HG02981 (cell line): ENCODE results near the gene COL23A1.

ENCODE experiments used
- ATAC-seq: cut with Tn5 transposase; IDR thresholded peaks from one replicate; pipeline ENCODE4 v1.9.1; 2021; ENCODE audit warnings: mild to moderate bottlenecking, moderate library complexity; ENCODE audit not compliant: unreplicated experiment

Gene COL23A1

DNA sequence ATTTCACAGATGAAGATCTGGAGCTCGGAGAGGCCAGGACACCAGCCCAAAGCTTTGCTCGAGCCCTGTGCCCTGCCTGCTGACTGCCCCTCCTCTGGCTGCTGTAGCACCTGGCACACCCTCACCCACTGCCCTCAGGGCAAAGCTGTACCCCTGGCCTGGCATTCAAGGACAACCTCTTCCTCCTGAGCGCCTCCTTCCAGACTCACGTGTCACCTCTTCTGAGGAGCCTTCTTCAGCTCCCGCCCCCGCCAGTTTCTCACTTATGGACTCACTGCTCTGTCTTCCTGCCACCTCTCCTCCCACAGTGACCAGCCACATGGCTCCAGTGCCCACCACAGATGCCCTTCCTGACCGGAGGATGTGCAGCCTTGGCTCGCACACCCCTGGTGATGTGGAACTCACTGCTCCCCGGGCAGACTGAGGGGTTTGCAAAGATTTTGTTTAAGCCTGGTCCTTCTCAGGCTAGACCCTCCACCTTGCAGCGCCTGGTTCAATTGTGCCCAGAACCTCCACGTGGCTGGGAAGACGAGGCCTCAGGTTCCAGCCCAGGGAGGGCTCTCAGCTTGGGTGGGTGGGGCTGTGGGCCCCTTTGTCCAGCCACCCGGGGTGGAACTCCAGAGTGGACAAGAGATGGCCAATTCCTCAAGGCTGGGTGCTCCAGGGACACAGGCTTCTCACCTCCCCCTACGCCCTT is 311.0 kb downstream of the COL23A1 start:
- no peak for ATAC-seq

- no peak for ATAC-seq
Observed at GRCh38 chr5:178278358-178279023, 311.7 kb downstream of the COL23A1 start.

DNA sequence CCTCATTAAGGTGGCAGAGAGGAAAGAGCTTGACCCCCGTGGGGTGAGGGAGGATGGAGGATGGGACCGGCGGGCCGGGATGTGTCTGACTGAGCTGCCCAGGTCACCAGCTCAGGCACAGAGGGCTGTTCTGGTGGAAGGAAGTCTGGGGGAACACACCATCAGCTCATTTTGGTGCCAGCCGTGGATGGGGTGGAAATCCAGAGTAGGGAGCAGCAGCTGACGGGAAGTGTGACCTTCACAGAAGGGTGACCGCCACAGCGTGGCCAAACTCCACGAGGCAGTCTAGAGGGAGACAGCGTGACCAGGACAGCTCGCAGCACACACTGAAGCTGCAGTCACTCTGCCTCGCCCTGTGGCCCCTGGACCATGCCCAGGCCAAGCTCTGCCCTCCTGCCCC is 312.3 kb downstream of the COL23A1 start:
- no peak for ATAC-seq

DNA sequence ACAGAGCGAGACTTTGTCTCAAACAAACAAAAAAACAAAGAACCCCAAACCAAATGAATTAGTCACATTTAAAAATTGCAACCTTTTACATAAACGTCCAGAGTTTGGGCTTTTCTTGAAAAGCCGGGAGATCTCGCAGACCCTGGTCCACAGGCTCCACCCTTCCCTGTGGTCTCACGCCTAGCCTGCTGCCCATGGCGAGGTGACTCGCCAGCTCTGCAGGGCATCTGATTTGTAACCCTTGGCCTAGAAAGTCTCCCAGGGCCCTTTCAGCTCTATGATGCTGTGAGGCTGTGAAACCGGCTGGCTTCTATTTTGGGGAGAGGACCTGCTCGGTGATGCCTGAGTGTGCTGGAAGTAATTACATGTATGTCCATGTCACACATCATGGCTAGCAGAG is 312.8 kb downstream of the COL23A1 start:
- no peak for ATAC-seq

GRCh38 chr5:178274781-178275537 is 315.2 kb downstream of the COL23A1 start:
- no peak for ATAC-seq

- no peak for ATAC-seq
Observed at GRCh38 chr5:178273665-178274541, 316.3 kb downstream of the COL23A1 start.

- no peak for ATAC-seq
Observed at GRCh38 chr5:178273041-178273440, 317.2 kb downstream of the COL23A1 start.

DNA sequence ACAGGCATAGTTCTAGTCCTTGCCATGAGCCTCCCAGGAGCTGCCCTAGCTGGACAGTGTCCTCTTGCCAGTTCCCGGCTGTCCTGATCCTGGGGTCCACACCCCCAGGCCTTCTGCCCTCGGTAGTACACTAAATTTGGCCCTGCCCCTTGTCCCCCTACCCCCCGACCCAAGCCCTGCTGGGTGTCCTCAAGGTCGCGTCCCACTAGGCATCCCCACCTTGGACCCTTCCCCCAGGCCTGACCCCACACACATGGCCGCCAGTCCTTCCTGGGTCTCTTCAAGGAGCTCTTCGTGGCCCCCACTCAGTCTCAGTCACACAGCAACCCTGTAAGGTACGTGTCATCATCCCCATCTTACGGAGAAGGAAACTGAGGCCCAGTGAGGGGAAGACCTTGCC is 317.6 kb downstream of the COL23A1 start:
- no peak for ATAC-seq

DNA sequence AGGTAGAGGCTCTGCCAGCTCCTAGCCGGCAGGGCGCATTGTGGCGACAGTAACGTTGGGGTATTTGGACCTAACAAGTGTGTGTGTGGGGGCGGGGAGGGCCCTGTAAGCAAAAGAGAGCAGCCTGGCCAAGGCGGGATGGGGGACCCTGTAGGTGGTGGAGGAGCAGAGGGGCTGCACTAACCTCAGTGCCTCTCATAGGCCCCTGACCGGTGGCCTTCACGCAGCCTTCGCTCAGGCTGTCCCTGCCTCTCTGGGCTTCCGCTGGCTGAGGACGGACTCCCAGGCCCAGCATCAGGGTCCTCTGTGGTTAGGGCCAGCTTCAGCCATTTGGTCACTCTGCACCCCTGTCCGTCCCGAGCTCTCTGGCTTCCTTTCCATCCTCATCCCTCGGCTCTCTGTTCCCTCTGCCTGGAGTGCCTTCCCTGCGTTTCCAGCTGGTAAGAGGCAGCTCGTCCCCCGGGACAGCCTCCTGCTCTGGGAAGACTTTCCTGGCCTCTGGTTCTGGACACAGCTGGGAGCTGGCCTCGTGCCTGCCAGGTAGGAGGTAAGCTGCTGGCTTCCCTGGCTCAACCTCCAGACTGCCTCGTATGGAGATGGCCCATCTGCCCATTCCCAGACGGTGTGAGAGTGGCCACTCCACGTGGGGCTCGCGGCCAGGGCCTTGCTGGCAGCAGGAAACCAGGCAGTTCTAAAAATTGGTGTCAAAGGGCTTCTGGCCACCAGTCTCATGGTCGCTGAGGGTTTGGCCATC is 318.3 kb downstream of the COL23A1 start:
- ATAC-seq, result no peak

DNA sequence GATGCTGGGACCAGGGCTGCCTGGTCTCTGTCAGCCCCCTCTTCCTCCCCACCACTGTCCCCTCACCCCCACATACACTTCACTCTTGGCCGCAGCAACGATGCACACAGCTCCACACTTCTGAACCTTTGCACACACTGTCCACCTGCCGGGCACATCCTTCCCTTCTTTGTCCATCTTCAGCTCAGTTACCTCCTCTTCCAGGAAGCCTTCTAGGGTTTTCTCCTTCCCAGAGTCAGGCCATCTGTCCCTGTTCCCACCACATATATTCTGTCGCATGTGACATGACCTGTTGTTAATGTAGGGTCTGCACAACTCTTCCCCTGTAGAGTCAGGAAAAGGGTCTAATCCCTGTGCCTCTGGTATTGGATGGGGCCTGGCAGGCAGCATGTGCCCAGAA is 319.0 kb downstream of the COL23A1 start:
- no peak for ATAC-seq

- no peak for ATAC-seq
Observed at GRCh38 chr5:178269499-178269898, 320.7 kb downstream of the COL23A1 start.

- no peak for ATAC-seq
Observed at GRCh38 chr5:178267876-178268275, 322.3 kb downstream of the COL23A1 start.

DNA sequence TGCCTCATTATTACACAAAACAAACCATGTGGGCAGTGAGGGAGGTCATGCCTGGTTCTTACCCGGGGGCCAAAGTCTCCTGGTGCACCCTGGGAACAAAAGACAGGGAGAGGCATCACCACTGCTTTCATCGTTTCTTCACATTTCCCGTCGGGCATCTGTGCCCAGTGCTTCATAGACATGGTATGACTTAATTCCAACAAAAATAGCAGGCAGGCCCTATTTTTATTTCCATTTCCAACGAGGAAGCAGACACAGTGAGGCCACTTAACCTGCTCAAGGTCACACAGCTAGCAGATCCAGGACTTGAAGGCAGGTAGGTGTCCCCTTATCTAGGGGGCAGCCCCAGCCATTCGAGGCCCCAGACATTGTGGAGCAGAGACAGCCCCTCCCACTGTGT is 322.9 kb downstream of the COL23A1 start:
- no peak for ATAC-seq

- ATAC-seq, result no peak
Observed at GRCh38 chr5:178266581-178266980, 323.6 kb downstream of the COL23A1 start.

DNA sequence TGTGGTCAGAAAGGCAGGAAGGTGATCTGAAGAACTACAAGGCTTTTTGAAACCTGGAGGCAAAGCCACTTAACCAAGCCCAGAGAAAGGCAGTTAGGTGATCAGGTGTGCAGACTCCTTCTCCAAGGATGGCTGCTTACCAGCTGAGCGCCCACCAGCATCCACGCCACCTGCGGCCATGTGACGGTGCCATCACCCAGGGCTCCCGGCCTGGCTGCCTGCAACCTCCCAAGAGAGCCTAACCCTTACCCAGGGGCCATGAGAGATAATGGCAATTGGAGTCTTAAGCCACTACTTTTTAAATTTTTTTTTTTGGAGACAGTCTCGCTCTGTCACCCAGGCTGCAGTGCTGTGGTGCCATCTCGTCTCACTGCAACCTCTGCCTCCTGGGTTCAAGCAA is 324.4 kb downstream of the COL23A1 start:
- ATAC-seq, result no peak

- ATAC-seq, result no peak
Observed at GRCh38 chr5:178264044-178264443, 326.1 kb downstream of the COL23A1 start.

DNA sequence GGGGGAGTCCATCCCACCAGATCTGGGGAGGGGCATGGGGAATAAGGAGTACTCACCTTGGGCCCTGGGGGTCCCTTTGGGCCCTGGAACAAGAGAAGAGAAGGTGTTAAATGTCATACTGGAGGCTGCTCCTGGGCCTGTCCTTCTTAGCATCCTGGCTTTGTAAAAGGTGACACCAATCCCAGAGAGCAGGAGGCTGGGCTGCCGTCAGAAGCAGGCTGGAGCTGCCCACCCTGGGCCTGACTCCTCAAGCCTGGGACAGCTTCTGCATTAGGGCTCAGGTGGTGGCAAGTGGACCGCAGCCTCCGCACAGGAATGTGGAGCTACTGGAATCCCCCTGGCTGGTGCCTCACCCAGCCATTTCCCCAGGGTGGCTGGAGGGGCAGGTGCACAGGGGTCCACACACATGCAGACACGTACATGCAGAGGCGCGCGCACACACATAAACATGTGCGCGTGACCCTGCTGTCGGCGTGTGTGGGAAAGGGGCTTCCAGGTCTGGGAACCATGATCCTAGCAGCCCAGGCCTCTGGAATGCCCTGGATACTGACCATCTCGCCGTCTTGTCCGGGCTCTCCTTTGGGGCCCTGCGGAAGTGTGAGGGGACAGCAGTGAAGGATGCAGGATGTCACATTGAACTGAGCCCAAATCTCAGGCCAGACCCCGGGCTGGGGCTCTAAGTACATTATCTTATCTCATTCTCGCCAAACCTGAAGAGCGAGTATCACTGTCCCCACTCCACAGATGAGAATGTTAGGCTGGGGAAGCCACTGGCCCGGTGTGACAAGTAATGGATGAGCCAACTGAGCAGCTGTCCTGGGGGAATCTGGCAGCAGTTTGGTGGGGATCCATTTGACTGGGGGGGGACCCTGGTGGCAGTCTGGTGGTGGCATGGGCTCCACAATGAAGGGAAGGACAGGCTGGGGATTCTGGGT is 328.3 kb downstream of the COL23A1 start:
- no peak for ATAC-seq

- no peak for ATAC-seq
Observed at GRCh38 chr5:178259623-178260536, 330.3 kb downstream of the COL23A1 start.
